Fibroblast of the conjunctiva (primary cell): ENCODE results near the gene SMARCA1.
"Not testable (repeated sequence)": the region's sequence is repeated elsewhere in the genome, so short reads cannot be mapped to it uniquely, and the experiment has no call there.

Experiments
- DNase-seq: peaks from one replicate; pipeline ENCODE4 v3.0.0-alpha.2; 2010; ENCODE audit warnings: low read depth

Gene SMARCA1, protein sequence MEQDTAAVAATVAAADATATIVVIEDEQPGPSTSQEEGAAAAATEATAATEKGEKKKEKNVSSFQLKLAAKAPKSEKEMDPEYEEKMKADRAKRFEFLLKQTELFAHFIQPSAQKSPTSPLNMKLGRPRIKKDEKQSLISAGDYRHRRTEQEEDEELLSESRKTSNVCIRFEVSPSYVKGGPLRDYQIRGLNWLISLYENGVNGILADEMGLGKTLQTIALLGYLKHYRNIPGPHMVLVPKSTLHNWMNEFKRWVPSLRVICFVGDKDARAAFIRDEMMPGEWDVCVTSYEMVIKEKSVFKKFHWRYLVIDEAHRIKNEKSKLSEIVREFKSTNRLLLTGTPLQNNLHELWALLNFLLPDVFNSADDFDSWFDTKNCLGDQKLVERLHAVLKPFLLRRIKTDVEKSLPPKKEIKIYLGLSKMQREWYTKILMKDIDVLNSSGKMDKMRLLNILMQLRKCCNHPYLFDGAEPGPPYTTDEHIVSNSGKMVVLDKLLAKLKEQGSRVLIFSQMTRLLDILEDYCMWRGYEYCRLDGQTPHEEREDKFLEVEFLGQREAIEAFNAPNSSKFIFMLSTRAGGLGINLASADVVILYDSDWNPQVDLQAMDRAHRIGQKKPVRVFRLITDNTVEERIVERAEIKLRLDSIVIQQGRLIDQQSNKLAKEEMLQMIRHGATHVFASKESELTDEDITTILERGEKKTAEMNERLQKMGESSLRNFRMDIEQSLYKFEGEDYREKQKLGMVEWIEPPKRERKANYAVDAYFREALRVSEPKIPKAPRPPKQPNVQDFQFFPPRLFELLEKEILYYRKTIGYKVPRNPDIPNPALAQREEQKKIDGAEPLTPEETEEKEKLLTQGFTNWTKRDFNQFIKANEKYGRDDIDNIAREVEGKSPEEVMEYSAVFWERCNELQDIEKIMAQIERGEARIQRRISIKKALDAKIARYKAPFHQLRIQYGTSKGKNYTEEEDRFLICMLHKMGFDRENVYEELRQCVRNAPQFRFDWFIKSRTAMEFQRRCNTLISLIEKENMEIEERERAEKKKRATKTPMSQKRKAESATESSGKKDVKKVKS

DNA sequence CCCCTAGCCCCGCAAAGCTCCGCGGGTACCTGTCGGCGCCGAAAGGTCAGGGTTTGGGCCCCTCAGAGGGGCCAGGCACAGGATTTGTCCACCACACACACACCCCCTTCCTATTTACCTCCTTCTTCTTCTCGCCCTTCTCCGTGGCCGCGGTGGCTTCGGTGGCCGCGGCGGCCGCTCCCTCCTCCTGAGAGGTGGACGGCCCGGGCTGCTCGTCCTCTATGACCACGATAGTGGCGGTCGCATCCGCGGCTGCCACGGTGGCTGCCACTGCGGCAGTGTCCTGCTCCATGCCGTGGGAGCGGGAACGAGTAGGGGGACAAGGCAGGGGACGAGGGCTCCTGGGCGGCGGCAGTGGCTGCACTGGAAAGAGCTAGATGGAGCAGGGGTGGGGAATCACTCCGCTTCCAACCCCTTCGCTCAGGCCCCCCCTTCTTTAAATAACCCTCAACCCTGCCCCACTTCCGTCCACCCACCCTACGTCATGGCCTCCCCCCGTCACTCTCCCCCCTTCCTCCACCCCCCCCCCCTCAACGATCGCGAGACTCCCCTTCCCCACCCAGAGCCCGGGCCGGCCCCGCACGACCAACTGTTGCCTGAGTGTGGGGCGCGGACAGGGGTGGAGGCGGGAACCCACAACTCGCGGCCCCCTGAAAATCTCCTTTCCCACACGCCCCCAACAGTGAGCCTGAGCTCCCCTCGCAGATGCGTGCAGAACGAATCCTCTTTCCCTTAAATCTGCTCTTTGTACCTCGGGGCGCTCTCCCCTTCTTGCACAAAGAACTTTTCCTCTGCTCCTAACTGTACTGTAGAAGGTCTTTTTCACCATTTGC lies at the start of gene SMARCA1:
Gene SMARCA1 (minus strand): TSS at position 412 of the 833 bp plus-strand sequence. CDS start 120 bp downstream, at position 292.
- DNase-seq = peak; percentile 37

DNA sequence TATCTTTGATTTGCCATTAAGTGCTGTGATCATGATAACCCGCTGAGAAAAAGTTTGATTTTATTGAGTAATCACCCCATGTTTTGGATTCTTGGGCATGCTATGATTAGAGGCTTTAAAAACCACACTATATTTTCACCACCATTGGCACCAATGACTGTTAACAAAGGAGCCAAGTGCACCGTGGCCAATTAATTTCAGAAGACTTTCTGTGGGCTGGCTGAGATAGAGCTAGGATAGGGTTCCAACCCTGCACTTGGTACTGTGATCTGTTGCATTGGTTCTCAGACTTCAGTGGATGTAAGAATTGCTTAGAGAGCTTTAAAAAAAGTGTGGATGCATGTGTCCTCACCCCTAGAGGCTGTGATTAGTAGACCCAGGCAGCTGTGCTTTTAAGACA lies 49.1 kb upstream of the SMARCA1 start:
- no peak for DNase-seq

DNA sequence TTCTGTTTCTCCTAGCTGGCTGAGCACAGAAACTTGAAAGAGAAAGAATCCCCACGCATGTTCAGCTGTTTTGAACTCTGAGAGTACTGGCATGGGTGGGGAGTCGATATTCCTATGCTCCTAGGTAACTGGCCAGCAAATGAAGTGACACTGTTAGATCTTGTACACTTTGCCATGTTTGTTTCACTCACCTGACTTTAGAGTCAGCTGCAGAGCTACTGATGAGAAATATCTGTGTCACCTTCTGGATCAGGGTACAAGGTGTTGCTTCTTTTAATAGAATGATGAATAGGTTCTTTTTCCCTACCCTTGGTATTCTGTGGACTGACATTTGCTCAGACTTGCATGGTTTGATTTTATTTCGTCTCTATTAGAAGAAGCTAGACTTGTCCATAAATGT lies 45.1 kb upstream of the SMARCA1 start:
- no peak for DNase-seq

DNA sequence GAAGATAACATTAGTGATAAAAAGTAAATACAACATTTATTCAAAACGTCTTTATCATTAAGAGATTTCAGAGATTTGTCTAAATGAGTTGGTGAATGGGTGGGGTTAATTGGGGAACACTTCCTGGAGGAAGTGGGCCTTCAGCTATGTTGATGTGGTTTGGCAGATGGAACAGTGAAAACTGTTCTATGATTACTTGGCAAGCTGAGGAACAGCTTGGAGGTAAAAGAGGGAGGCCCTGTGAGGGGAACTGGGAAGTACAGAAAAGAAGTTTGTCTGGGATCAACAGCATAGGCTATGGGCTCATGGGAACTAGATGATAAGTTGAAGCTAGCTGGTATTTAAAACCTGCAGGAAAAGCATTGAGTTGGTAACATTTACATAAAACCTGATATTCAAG lies 42.8 kb upstream of the SMARCA1 start:
- DNase-seq = peak; percentile 8

DNA sequence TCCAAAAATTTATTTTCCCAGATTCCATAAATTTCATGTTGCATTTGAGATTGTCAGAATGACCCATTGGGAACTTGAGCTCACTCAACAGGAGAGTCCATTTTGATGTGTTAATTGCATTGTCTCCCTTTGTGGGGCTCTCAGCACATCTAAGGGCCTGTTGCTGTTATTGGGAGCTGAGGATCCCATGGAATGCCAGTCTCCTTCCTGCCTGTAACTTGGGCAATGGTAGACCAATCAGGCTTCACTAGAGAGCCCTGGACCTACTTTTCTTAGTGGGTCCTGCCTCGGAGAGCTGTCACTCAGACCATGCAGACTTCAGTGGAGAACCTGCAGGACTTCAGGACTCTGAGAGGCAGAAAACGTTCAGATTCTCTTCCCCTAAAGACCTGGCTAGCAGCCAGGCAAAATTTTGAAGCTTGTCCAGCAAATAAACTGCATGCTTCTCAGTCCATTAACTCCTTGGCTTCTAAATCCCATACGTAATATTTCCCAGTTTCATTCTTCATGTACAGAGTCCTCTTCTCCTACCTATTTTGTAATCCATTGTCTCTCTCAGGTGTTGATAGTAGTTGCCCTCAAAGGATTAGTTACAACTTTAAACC lies 41.9 kb upstream of the SMARCA1 start:
- DNase-seq = no peak

DNA sequence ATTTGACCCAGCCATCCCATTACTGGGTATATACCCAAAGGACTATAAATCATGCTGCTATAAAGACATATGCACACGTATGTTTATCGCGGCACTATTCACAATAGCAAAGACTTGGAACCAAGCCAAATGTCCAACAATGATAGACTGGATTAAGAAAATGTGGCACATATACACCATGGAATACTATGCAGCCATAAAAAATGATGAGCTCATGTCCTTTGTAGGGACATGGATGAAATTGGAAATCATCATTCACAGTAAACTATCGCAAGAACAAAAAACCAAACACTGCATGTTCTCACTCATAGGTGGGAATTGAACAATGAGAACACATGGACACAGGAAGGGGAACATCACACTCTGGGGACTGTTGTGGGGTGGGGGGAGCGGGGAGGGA lies 41.1 kb upstream of the SMARCA1 start:
- DNase-seq = not testable (repeated sequence)

DNA sequence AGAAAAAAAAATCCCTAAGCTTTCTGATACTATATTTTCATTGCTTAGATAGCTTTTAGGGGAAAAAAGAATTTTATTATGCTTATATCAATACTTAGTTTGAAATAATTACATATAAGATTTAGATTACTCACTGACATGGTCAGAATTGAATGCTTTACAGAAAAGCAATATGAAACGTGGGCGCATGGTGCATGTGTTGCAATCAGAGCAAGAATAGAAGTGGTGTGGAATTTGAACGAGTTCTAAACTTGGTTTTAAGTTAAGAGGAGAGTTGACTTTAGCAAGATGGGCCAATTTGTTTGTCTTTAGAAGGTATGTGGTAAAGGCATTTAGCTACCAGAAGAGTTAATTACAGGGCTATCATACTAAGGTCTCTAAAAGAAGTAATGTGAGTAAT lies 38.2 kb upstream of the SMARCA1 start:
- DNase-seq = no peak

DNA sequence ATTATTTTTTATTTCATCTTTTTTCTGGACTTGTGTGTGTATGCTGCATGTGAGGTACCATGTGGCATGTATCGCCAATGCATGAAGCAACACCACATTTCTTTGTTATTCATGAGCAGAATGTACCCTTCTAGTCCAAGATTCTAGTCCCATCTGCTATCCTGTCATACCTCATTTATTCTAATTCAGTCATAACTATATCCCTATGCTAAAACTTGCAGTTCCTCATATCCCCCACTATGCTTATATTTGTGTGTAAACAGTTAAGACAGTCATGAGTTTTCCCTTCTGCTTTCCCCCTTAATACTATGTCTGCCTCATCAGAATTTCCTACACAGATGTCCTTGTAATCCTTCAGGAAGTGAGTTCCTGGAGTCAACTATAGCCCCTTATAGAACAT lies 36.5 kb upstream of the SMARCA1 start:
- DNase-seq = no peak

DNA sequence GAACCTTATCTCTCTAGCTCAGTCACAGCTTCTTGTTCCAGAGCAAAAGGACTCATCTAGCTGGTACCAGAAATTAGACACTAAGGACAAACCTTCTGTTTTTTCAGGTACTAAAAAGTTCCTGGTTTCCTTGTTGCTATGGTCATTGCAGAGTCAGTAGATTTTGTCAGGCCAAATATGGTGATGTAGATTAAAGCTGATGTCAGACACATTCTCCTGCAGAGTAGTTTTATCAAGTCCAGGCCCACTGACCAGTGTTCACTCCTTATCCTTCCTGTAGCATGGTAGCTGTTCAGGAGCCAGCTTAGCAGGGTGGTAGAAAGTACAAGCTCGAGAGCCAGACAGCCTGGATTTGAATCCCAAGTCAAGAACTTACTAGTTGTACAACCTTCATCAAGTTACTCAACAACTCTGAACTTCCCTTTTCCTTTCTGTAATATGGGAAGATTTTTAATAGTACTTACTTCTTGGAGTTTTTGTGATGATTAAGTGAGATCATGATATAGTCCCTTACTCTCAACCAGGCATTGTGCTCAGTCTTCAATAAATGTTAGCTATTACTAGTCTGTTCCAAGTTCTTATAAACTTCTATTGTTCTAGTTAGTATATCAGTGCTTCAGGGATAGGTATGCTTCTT lies 34.7 kb upstream of the SMARCA1 start:
- DNase-seq = no peak

DNA sequence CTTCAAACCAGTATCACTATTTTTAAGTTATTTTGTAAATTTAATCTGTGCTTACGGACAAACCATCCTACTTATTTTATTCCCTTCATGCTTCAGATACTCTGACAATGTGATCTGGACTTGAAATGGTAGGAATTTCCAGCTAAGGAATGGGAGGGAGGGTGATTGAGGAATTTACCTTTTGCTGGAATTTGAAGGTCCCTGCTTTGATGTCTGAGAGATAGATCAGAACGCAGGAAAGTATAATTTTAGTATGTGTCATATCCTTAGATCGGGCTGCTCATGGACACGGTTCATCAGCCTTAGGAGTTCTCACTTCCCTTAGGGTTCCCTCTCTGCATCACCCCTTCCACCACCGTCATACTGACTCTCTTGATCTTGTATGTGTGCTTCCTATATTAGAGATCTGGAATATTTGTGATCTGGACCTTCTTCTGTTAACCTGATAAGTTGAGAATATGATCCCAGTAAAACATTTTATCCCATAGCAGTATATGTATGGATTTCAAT lies 33.6 kb upstream of the SMARCA1 start:
- DNase-seq = no peak

DNA sequence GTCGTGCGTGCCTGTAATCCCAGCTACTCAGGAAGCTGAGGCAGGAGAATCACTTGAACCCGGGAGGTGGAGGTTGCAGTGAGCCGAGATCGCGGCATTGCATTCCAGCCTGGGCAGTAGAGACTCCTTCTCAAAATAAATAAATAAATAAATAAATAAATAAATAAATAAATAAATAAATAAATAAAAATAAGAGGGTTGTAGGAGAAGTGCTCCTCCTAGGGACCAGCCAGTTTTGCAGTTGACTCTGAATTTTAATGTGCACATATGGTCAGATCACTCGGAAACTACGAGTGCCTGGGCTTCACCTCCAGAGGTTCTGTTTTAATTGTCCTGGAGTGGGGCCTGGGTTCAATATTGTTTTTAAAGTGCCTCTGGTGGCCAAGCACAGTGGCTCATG lies 31.5 kb upstream of the SMARCA1 start:
- not testable (repeated sequence) for DNase-seq

DNA sequence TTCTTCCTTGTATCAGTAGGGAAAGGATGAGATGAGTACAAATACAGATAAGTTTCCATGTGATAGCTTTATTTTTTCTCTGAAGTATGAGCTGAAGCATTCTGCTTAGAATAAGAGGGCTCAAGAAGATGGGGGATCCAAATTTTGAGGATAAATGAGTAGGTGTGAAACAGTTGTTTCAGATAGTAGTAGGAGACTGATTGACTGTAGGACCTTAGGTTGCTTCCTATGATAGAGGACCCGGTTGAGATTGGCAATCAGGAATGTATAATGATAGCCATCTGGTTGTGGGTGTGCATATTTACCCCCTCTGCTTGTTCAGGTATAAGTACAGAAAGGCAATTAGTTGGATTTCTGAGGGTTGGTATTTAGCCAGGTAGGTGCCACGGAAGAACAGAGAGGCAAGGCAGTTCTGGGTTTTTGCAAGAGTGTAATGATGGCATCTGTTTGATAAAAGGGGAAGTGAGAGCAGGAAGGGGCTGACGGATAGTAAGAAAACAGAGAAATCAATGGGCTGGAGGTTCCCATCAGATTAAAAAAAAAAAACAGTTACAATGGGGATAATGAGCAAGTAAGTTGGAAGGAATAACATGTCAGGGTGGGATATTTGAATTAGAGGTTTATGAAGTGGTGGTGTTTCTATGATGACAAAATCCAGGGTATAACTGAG lies 30.5 kb upstream of the SMARCA1 start:
- DNase-seq = no peak

DNA sequence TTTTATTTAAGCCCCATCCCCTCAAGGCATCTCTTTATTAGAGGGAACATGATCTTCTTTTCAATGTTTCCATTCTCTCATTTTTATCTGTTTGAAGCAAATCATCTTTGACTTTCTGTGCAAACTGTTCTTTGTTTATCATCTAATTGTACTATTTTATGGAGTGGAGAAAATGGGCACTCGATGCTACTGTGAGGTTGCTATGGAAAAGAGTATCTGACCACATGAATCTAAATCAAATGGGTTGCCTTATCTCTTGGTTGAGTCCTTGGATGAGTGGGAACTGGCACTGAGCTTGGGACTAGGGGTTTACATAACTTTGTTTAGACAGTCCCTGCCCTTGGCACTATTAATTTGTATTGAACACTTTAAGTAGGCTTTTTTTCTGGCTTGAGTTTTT lies 25.8 kb upstream of the SMARCA1 start:
- no peak for DNase-seq

DNA sequence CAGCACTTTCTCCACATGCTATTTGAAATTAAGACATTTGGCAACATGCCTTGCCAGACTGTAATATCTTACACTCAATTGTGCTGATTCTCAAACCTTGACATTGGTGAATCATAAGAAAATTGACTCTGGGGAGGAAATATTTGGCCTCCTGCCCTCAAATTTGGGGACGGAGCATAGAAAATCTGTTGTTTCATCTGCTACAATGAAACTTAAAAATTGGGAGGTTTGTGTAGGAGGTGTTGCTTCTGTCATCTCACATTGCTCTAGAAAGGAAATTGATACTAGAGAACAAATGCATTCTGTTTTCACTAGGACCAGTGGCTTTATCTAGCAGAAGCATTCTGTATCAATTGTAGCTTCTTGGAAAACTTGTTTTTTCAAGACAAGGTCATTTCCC lies 22.1 kb upstream of the SMARCA1 start:
- no peak for DNase-seq

DNA sequence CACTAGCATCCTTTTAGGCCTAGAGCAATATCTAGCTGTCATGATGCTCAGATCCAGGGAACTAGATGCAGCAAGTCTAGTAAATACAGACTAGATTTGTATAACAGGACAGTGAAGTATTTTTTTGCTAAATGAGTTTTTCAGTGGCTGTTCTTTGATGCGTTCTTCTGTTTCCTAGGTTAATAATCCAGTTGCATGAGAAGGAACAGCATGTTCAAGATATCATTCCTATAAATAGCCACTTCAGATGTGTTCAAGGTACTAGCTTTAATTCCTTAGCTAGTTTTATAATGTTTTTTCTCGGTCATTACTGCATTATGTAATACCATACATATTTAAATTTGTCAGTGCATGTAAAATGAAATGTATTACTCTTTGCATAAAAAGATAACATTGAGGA lies 21.5 kb upstream of the SMARCA1 start:
- DNase-seq = no peak

DNA sequence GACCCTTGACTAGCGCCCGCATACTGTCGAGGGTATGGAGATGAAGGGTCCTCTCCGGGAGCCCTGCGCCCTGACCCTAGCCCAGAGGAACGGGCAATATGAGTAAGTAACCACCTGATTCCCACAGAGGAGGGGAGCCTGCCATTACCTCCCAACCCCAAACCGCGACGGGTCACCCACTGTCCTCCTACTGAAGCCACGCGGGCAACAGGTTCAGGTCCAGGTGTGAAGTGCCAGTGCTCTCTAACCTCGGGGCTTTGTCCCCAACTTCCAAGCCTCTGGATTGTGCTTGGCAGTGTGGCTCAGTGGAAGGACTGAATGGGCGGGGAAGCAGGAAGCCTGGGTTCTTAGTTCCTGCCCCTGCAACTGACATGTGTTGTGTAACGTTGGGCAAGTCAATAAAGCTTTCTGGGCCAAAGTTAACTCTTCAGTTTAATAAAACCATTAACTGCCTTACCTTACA lies 17.5 kb upstream of the SMARCA1 start:
- no peak for DNase-seq

DNA sequence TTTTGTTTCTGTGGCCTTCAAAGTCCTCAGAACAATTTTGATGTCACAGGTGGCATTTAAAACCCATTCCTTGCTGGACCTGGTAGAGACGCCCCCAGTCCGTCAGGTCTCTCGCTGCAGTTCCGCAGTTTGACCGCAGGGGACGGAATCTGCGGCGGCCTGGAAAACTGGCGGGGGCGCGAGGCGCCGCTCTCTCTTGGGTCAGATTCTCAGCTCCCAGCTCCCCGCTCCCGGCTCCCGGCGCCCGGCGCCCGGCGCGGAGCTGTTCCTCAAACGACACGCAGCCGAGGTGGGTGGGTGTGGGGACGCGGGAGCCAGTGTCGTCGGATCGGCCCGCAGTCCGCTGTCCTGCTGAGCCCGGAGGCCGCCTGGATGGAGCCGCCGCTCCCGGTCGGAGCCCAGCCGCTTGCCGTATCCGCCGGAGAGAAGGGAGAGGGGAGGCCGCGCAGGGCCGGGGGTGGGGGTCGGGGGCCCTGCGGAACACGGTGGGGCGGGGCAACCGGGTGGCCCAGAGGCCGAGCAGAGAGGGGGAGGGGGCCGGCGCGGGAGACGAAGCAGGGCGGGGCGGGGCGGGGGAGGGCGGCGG lies 16.9 kb upstream of the SMARCA1 start, which contains the start of gene OCRL:
Gene OCRL (plus strand): TSS at position 192 of the 586 bp plus-strand sequence. CDS start 181 bp downstream, at position 373.
- DNase-seq = peak; percentile 27

DNA sequence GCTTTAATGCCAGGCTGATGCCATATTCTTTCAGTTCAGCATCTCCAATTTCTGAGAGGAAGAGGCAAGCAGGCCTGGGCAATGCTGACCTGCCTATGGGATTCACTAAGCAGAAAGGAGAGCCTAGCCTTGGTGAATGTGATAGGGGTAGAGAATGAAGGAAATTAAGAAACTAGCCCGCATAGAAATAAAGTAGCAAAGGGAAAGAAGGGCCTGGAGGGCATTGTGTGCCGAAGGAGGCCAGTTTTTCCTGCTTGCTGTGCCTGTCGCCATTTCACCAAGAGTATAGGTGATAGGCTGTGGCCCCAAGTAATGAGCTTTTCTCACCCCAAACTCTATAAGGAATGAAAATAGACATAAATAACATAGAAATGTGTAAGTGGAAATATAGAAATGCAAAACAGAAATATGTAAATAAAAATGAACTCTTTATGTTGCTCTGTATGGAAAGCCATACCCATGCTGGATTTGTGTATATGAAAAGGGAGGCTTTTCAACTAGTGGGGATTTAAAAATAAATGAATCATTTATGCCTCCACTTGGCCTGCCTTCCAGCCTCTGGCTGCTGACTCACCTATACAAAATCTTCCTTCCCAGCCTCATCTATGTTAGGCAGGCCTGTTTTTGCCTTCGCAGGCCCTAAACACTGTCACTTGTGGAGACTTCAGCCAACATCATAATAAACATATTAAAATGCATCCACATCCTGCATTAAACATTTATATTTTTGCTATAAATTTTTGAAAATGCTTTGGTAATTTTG lies 11.7 kb upstream of the SMARCA1 start:
- DNase-seq = no peak

DNA sequence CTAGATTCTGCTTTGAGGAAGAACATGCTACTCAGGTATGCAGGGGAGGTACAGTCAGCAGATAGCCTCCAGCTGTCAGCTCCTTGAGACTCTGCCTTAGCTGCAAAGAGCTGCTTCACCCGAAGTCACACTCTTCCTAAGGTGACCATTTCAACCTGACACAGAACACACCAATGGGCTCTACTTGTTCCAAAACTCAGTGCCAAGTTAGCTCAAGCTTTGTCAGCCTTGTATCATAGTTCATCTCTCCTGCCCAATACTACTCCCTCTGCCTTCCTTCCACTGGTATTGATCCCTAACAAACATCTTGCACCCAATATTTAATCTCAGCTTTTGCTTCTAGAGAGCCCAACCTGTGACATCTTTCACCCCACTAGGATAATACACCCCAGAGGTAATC lies 7.8 kb upstream of the SMARCA1 start:
- DNase-seq = no peak
